IMR-90 (cell line): ENCODE data around the gene NPTX1. TPM values are rescaled to one million over a fixed set of nuclear protein-coding genes. Genes with fewer than 3 reads are reported as not detected.
A peak's percentile ranks its signal among the peaks of the same experiment; 100 is the strongest.

Experiments used
- ATAC-seq: fragments of 200-7000 bp; cut with Tn5 transposase; 2 replicates; pipeline ENCODE4 v1.9.1; 2020; ENCODE audit warnings: low read depth, mild to moderate bottlenecking, moderate library complexity
- BruUV-seq: library from RNA; stranded (reverse); fragments of 400-500 nt; replicated peaks from 2 replicates; lab custom pipeline; 2021; lab: Mats Ljungman, UMichigan
- CTCF ChIA-PET: fragments of 300-600 bp; formaldehyde crosslinking; extraction: SDS; loops from one replicate; lab custom pipeline; 2021; ENCODE audit warnings: antibody characterized with exemption; lab: Yijun Ruan, JAX
- POLR2A ChIA-PET: fragments of 300-600 bp; sonication (Branson Sonifier 250); formaldehyde crosslinking; loops from one replicate; lab custom pipeline; 2022; ENCODE audit warnings: antibody characterized with exemption; ENCODE audit not compliant: unreplicated experiment; lab: Charles Lee
- DNase-seq: peaks from one replicate; pipeline ENCODE4 v3.0.0; 2013
- H2AFZ ChIP-seq: replicated peaks from 2 replicates; pipeline ENCODE3; 2013; ENCODE audit warnings: low read length, mild to moderate bottlenecking; ENCODE audit not compliant: poor library complexity
- H2AK5ac ChIP-seq: 2 replicates; pipeline ENCODE4 v1.6.1; 2013; ENCODE audit warnings: low read depth, low read length, inconsistent platforms
- H2AK9ac ChIP-seq: replicated peaks from 2 replicates; pipeline ENCODE3; 2013; ENCODE audit warnings: mild to moderate bottlenecking, low read depth, low read length, moderate library complexity; ENCODE audit not compliant: poor library complexity
- H2BK120ac ChIP-seq: 2 replicates; pipeline ENCODE4 v1.6.1; 2013; ENCODE audit warnings: low read depth, low read length, inconsistent platforms
- H2BK15ac ChIP-seq: 3 replicates; pipeline ENCODE4 v1.6.1; 2013; ENCODE audit warnings: low read depth, low read length, inconsistent platforms
- H2BK20ac ChIP-seq: 2 replicates; pipeline ENCODE4 v1.6.1; 2013; ENCODE audit warnings: low read depth, mild to moderate bottlenecking, inconsistent platforms, low read length, moderate library complexity
- H2BK5ac ChIP-seq: 2 replicates; pipeline ENCODE4 v1.6.1; 2013; ENCODE audit warnings: mild to moderate bottlenecking, low read depth, low read length, inconsistent platforms; ENCODE audit not compliant: poor library complexity, severe bottlenecking
- H3K14ac ChIP-seq: replicated peaks from 2 replicates; pipeline ENCODE4 v1.6.1; 2013; ENCODE audit warnings: low read depth, low read length, inconsistent platforms
- H3K18ac ChIP-seq: 2 replicates; pipeline ENCODE4 v1.6.1; 2013; ENCODE audit warnings: low read depth, low read length, control low read depth
- H3K23ac ChIP-seq: 2 replicates; pipeline ENCODE4 v1.6.1; 2013; ENCODE audit warnings: low read depth, low read length, inconsistent platforms
- H3K27ac ChIP-seq: 2 replicates; pipeline ENCODE4 v1.5.1; 2013; ENCODE audit warnings: mild to moderate bottlenecking, control low read depth, low read length; ENCODE audit not compliant: insufficient read depth
- H3K27me3 ChIP-seq: 2 replicates; pipeline ENCODE4 v1.6.1; 2013; ENCODE audit warnings: low read length; ENCODE audit not compliant: control insufficient read depth, insufficient read depth
- H3K36me3 ChIP-seq: 2 replicates; pipeline ENCODE4 v1.6.1; 2013; ENCODE audit warnings: low read length, mixed read lengths; ENCODE audit not compliant: control insufficient read depth, insufficient read depth
- H3K4ac ChIP-seq: 2 replicates; pipeline ENCODE4 v1.6.1; 2013; ENCODE audit warnings: low read depth, low read length, inconsistent platforms
- H3K4me1 ChIP-seq: 2 replicates; pipeline ENCODE4 v1.6.1; 2013; ENCODE audit warnings: low read length, mixed read lengths; ENCODE audit not compliant: control insufficient read depth, insufficient read depth
- H3K4me2 ChIP-seq: 2 replicates; pipeline ENCODE4 v1.6.1; 2013; ENCODE audit warnings: low read depth, mild to moderate bottlenecking, control low read depth, low read length, moderate library complexity
- H3K4me3 ChIP-seq: 2 replicates; pipeline ENCODE4 v1.5.1; 2013; ENCODE audit warnings: low read depth, mild to moderate bottlenecking, control low read depth, low read length, moderate library complexity; ENCODE audit not compliant: insufficient read depth
- H3K56ac ChIP-seq: 2 replicates; pipeline ENCODE4 v1.6.1; 2013; ENCODE audit warnings: low read length, inconsistent platforms; ENCODE audit not compliant: insufficient read depth; ENCODE audit errors: extremely low read depth
- H3K79me1 ChIP-seq, 2 experiments: 2 replicates each; pipeline ENCODE4 v1.6.1; 2013; ENCODE audit warnings: low read length in 2 of 2, inconsistent platforms in 1 of 2, low read depth in 1 of 2
- H3K9ac ChIP-seq: 2 replicates; pipeline ENCODE4 v1.6.1; 2013; ENCODE audit warnings: low read depth, low read length, control low read depth
- H3K9me1 ChIP-seq: 2 replicates; pipeline ENCODE4 v1.6.1; 2013; ENCODE audit warnings: low read length, inconsistent platforms; ENCODE audit not compliant: insufficient read depth
- H3K9me3 ChIP-seq: 2 replicates; pipeline ENCODE4 v1.6.1; 2013; ENCODE audit warnings: low read length; ENCODE audit not compliant: control insufficient read depth, insufficient read depth
- H4K20me1 ChIP-seq: 2 replicates; pipeline ENCODE4 v1.6.1; 2013; ENCODE audit warnings: low read length, inconsistent platforms; ENCODE audit not compliant: insufficient read depth
- H4K5ac ChIP-seq: 2 replicates; pipeline ENCODE4 v1.6.1; 2013; ENCODE audit warnings: mild to moderate bottlenecking, low read depth, low read length, control low read depth
- H4K8ac ChIP-seq, 2 experiments: 2 replicates each; pipeline ENCODE4 v1.6.1; 2013; ENCODE audit warnings: low read depth in 2 of 2, low read length in 2 of 2, control low read depth in 1 of 2, inconsistent platforms in 1 of 2
- H4K91ac ChIP-seq: 2 replicates; pipeline ENCODE4 v1.6.1; 2013; ENCODE audit warnings: low read depth, low read length, inconsistent platforms; ENCODE audit not compliant: insufficient read depth
- BHLHE40 ChIP-seq: fragments of 150-350 bp; IDR thresholded peaks from 2 replicates; pipeline ENCODE4 v1.6.1; 2016; ENCODE audit warnings: mild to moderate bottlenecking, low read depth, low read length
- CEBPB ChIP-seq: IDR thresholded peaks from 2 replicates; pipeline ENCODE4 v1.6.1; 2012; ENCODE audit warnings: low read depth, low read length, improper control_type of control experiment
- CHD1 ChIP-seq: IDR thresholded peaks from 2 replicates; pipeline ENCODE4 v1.6.1; 2012; ENCODE audit warnings: low read depth, low read length, improper control_type of control experiment
- FOS ChIP-seq: fragments of 150-350 bp; IDR thresholded peaks from 2 replicates; pipeline ENCODE4 v1.6.1; 2016; ENCODE audit warnings: low read depth, low read length
- MAFK ChIP-seq: IDR thresholded peaks from 2 replicates; pipeline ENCODE4 v1.6.1; 2012; ENCODE audit warnings: low read depth, low read length, improper control_type of control experiment
- MAZ ChIP-seq: IDR thresholded peaks from 2 replicates; pipeline ENCODE4 v1.6.1; 2012; ENCODE audit warnings: low read depth, mild to moderate bottlenecking, low read length, improper control_type of control experiment, moderate library complexity, borderline replicate concordance
- MXI1 ChIP-seq: IDR thresholded peaks from 2 replicates; pipeline ENCODE4 v1.6.1; 2012; ENCODE audit warnings: low read depth, mild to moderate bottlenecking, low read length, moderate library complexity, borderline replicate concordance
- NFE2L2 ChIP-seq: fragments of 150-350 bp; IDR thresholded peaks from 2 replicates; pipeline ENCODE4 v1.6.1; 2016; ENCODE audit warnings: low read depth, mild to moderate bottlenecking, low read length
- POLR2A ChIP-seq: IDR thresholded peaks from 2 replicates; pipeline ENCODE4 v1.6.1; 2012; ENCODE audit warnings: mild to moderate bottlenecking, low read depth, low read length
- RAD21 ChIP-seq: IDR thresholded peaks from 2 replicates; pipeline ENCODE4 v1.6.1; 2012; ENCODE audit warnings: low read length, improper control_type of control experiment
- RCOR1 ChIP-seq: IDR thresholded peaks from 2 replicates; pipeline ENCODE4 v1.6.1; 2012; ENCODE audit warnings: mild to moderate bottlenecking, low read length, improper control_type of control experiment; ENCODE audit not compliant: insufficient replicate concordance
- USF2 ChIP-seq: fragments of 150-350 bp; IDR thresholded peaks from 2 replicates; pipeline ENCODE4 v1.6.1; 2017; ENCODE audit warnings: mild to moderate bottlenecking, antibody characterized with exemption, low read length, low read depth
- WGBS, 2 experiments: methylation state at CpG; one replicate each; pipeline versions ENCODE4 v1.1.5 to v1.1.7; 2013; ENCODE audit warnings: missing lambda C conversion rate in 2 of 2; ENCODE audit not compliant: insufficient read length in 1 of 2; ENCODE audit errors: extremely low coverage in 2 of 2; 5-methylcytosine and 5-hydroxymethylcytosine counted together
- dilution Hi-C: fragments of 300-500 bp; cut with HindIII; formaldehyde crosslinking; loops from one replicate; pipeline ENCODE4 v1.14.3; 2018; ENCODE audit warnings: low sequenced_read_pairs; ENCODE audit not compliant: unreplicated experiment
- in situ Hi-C: fragments of 300-500 bp; cut with MboI; formaldehyde crosslinking; loops from 3 replicates; pipeline ENCODE4 v1.14.3; 2019; ENCODE audit warnings: low sequenced_read_pairs, inconsistent platforms, mixed read lengths
- intact Hi-C: fragments of 100-400 bp; cut with micrococcal nuclease; formaldehyde crosslinking; loops from 2 replicates; pipeline ENCODE4 v1.10.0; 2022
- polyA plus RNA-seq, 3 experiments: library from polyadenylated mRNA; depleted of rRNA; stranded (reverse); fragments of >200 nt; gene quantifications; 2 replicates each; pipeline ENCODE4 v1.2.3, GENCODE V29; 2012; ENCODE audit warnings: low replicate concordance in 1 of 3
- total RNA-seq: library from RNA; depleted of rRNA; stranded (reverse); fragments of >200 nt; gene quantifications from 2 replicates; pipeline ENCODE4 v1.2.3, GENCODE V29; 2012
- TF ChIP-seq, protein P1 (sequence below): conservative IDR thresholded peaks from 2 replicates; pipeline ENCODE4 v1.5.1; 2012; ENCODE audit warnings: mild to moderate bottlenecking, low read depth, low read length, improper control_type of control experiment
- TF ChIP-seq, protein P2 (sequence below): fragments of 150-350 bp; IDR thresholded peaks from 2 replicates; pipeline ENCODE4 v1.6.1; 2016; ENCODE audit warnings: low read depth, mild to moderate bottlenecking, low read length, moderate library complexity, borderline replicate concordance

The NPTX1 gene
- total and polyA plus RNA-seq, 2 of the 4 experiments (the other 2 are of a cell fraction) = 20.8 to 39.5 TPM

GRCh38 chr17:80431246-80432195 lies 44.9 kb downstream of the NPTX1 start:
- Histone ChIP-seq H3K27ac (no peak overlapping the region), H2AK5ac (no peak overlapping the region), H3K36me3 (peaks cover 13% of the 10 kb centered on the region; the same call in 1 of the 2 replicates), H3K4me2 (no peak overlapping the region), H3K4me1 (peaks cover 2% of the 10 kb centered on the region; the same call in 1 of the 2 replicates), H3K56ac (no peak overlapping the region), H3K4ac (no peak overlapping the region), H3K9me3 (no peaks in the 10 kb centered on the region), H3K27me3 (no peaks in the 10 kb centered on the region), H4K91ac (no peak overlapping the region), H3K14ac (no peak overlapping the region), H2BK120ac (no peak overlapping the region), H2BK5ac (no peak overlapping the region), H2AFZ (no peak overlapping the region), H4K20me1 (peaks cover 7% of the 10 kb centered on the region), H3K9ac (no peak overlapping the region), H2AK9ac (peak overlapping the region; percentile 85), H4K8ac (no peak overlapping the region), H3K79me1 (no peaks in the 10 kb centered on the region), H3K23ac (no peak overlapping the region), H3K9me1 (no peaks in the 10 kb centered on the region), H3K18ac (no peak overlapping the region), H2BK20ac (no peak overlapping the region), H4K5ac (no peak overlapping the region), H3K4me3 (no peak overlapping the region), H2BK15ac (no peak overlapping the region)
- ATAC-seq (no peak), DNase-seq (no peak)
- no TSS peak for BruUV-seq
- intact Hi-C loops = no loop called here
- in situ Hi-C loops = loop anchor here (5.0 kb wide), 1 partner anchor 141 kb away; no protein-coding TSS in a partner anchor
- ChIA-PET CTCF (no interaction called here), POLR2A (no interaction called here)
- WGBS, 2 experiments = 85% methylated on average over 4 of the region's 29 CpGs; no CpG with 5 or more reads in 1 of the 2 experiments
- dilution Hi-C loops = no loop called here
- TF ChIP-seq FOS = no peak
- TF ChIP-seq MAFK = no peak
- TF ChIP-seq MAZ = no peak
- TF ChIP-seq, protein P1, sequence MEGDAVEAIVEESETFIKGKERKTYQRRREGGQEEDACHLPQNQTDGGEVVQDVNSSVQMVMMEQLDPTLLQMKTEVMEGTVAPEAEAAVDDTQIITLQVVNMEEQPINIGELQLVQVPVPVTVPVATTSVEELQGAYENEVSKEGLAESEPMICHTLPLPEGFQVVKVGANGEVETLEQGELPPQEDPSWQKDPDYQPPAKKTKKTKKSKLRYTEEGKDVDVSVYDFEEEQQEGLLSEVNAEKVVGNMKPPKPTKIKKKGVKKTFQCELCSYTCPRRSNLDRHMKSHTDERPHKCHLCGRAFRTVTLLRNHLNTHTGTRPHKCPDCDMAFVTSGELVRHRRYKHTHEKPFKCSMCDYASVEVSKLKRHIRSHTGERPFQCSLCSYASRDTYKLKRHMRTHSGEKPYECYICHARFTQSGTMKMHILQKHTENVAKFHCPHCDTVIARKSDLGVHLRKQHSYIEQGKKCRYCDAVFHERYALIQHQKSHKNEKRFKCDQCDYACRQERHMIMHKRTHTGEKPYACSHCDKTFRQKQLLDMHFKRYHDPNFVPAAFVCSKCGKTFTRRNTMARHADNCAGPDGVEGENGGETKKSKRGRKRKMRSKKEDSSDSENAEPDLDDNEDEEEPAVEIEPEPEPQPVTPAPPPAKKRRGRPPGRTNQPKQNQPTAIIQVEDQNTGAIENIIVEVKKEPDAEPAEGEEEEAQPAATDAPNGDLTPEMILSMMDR = no peak
- no peak for TF ChIP-seq CHD1
- no peak for TF ChIP-seq RAD21
- TF ChIP-seq RCOR1 = no peak
- TF ChIP-seq USF2 = no peak
- TF ChIP-seq POLR2A = no peak
- TF ChIP-seq, protein P2, sequence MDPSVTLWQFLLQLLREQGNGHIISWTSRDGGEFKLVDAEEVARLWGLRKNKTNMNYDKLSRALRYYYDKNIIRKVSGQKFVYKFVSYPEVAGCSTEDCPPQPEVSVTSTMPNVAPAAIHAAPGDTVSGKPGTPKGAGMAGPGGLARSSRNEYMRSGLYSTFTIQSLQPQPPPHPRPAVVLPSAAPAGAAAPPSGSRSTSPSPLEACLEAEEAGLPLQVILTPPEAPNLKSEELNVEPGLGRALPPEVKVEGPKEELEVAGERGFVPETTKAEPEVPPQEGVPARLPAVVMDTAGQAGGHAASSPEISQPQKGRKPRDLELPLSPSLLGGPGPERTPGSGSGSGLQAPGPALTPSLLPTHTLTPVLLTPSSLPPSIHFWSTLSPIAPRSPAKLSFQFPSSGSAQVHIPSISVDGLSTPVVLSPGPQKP = no peak
- no peak for TF ChIP-seq CEBPB
- TF ChIP-seq MXI1 = no peak
- no peak for TF ChIP-seq NFE2L2
- no peak for TF ChIP-seq BHLHE40
